ENCODE measurements around the gene NKX2-2. TPM values are rescaled to one million over a fixed set of nuclear protein-coding genes. Genes with fewer than 3 reads are reported as not detected.

Gene NKX2-2
- polyA plus RNA-seq, result not detected

DNA sequence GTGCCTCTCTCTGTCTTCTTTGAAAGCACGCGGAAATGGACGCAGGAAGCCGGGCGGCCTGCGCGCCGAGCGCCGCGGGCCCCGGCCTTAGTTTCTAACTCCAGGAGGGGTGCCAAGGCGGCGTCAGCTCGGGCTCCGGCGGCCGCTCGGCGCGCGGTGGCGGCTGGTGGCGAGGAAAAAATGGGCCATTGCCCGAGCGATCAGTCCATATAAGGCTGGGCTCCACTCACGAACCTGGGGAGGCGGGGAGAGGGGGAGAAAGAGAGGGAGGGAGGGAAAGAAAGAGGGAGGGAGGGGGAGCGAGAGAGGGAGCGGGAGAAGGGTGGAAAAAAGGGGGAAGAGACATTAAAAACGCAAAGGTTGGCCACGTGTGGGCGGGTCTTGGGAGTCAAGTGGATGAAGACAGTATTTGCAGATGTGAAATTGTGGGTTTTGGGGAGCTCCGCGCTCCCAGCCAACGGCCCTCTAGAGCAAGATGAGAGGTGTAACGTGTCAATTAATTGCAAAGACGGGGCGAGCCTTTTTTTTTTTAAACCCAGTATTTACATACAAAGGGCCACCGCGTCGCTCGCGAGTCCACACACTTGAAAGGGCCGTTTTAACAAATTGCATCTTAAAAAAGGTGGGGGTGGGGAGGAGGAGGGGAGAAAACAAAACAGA is at the start of gene NKX2-2:
NKX2-2 (minus strand) TSS at position 184 of the 660 bp plus-strand sequence. CDS start 395 bp downstream, outside the sequence.
- Mint-ChIP-seq H3K27ac (peak within 1 kb of the TSS in 2 of 3 donors; percentile 53 to 67), H3K4me1 (peaks cover 9 to 20% (median 11%) of the 10 kb centered on the region in 3 donors), H3K36me3 (no peaks in the 10 kb centered on the region)

DNA sequence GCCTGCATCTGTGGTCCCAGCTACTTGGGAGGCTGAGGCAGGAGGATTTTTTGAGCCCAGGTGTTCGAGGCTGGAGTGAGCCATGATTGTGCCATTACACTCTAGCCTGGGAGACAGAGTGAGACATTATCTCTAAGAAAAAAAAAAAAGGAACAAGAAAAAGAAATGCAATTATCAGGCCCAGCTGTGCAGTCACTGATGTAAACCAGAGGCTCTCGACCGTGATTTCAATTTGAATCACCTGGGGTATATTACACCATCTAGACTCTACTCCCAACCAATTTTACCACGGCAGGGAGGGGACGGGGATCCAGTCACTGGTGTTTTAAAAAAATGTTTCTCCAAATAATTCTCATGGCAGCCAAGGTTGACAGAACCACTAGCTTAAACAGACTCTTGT is 48.8 kb upstream of the NKX2-2 start:
- H3K27ac Mint-ChIP-seq, result no peak overlapping the region

More for the DNA sequence above, at the start of gene NKX2-2:
- Mint-ChIP-seq H3K4me3 (peak within 1 kb of the TSS; percentile 24 to 84 (median 50)), H3K9me3 (no peaks in the 10 kb centered on the region), H3K27me3 (peaks cover 64% of the 10 kb centered on the region)

DNA sequence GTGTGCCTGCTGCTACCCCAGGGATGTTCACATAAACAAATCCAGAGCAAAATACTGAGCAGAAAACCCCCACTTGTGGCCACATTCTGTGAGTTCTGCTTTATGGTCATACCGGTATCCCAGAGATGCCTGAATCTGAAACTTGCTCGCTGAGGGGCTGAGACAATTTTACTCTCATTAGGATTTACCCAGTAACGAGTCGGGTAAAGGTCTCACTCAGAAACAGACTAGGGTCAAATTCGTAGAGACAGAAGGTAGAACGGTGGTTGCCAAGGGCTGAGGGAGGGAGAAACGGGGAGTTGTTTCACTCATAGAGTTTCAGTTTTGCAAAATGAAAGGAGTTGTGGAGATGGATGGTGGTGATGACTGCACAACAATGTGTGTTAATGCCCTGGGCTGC is 45.4 kb upstream of the NKX2-2 start:
- peak overlapping the region in 1 of 4 donors; percentile 2 for H3K4me3 Mint-ChIP-seq
- H3K4me1 Mint-ChIP-seq, result no peaks in the 10 kb centered on the region
- no peak overlapping the region for H3K27ac Mint-ChIP-seq
- H3K36me3 Mint-ChIP-seq, result no peaks in the 10 kb centered on the region
- peaks cover 4% of the 10 kb centered on the region for H3K27me3 Mint-ChIP-seq
- peaks cover 0 to 4% (median 3%) of the 10 kb centered on the region in 3 donors for H3K9me3 Mint-ChIP-seq

More for the DNA sequence above, 48.8 kb upstream of the NKX2-2 start:
- Mint-ChIP-seq H3K36me3 (no peaks in the 10 kb centered on the region), H3K9me3 (peaks cover 0 to 4% (median 3%) of the 10 kb centered on the region in 3 donors), H3K27me3 (peaks cover 4% of the 10 kb centered on the region), H3K4me3 (no peak overlapping the region), H3K4me1 (no peaks in the 10 kb centered on the region)

DNA sequence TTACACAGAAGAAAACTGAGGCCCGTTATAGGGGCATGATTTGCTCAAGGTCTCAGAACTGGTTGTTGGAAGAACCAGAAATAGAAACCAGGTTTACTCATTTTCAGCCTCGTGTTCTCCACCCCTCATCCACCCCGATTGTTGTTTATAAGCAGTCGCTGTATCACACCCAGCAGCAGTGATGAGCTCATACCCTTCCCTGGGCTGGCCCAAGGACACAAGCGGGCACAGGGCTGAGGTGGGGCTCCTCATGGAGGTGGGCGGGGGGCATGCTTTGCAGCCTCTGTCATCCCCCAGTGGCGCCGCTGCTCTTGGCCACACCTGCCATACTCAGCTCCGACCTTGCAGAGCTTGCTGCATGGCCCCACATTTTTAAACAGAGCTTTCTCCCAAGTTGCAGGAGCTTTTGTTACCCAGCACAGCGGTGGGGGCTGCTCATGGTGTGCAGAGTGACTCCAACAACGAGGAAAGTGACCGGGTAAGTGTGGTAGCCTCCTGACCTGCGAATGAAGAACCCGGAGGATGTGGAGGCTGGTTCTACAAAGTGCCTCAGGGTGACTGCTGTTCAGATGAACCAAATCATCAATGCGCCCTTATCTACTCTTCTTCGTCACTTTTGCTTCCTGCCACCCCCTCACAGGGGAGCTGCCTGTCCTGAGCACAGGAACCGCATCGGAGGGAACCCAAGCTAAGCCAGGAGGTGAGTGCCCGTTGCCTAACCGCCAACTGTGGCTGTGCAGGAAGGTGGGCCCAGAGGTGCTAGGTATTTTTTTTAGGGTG is 43.6 kb upstream of the NKX2-2 start:
- Mint-ChIP-seq H3K36me3 (no peaks in the 10 kb centered on the region), H3K4me1 (no peaks in the 10 kb centered on the region), H3K27ac (peak overlapping the region in 1 of 3 donors; percentile 78)

DNA sequence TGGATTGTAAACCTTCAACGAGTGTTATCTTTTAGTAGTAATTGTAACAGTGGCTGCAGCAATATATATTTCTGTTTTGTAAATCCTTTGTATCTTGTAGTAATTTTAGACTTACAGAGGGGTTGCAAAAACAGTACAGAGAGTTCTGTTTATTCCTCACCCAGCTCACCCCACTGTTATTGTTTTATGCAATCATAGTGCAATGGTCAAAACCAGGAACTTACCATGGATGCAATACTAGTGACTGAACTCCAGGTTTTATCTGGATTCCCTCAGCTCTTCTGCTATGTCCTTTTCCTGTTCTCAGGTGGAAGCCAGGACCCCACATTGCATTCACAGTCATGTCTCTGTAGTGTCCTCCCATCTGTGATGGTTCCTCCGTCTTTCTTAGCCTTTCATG is 42.5 kb upstream of the NKX2-2 start:
- Mint-ChIP-seq H3K27me3 (peaks cover 3% of the 10 kb centered on the region), H3K36me3 (no peaks in the 10 kb centered on the region), H3K4me1 (no peaks in the 10 kb centered on the region), H3K9me3 (no peaks in the 10 kb centered on the region), H3K4me3 (no peak overlapping the region), H3K27ac (no peak overlapping the region)

More for the DNA sequence above, 43.6 kb upstream of the NKX2-2 start:
- Mint-ChIP-seq H3K4me3 (no peak overlapping the region), H3K9me3 (no peaks in the 10 kb centered on the region), H3K27me3 (peaks cover 3% of the 10 kb centered on the region)

DNA sequence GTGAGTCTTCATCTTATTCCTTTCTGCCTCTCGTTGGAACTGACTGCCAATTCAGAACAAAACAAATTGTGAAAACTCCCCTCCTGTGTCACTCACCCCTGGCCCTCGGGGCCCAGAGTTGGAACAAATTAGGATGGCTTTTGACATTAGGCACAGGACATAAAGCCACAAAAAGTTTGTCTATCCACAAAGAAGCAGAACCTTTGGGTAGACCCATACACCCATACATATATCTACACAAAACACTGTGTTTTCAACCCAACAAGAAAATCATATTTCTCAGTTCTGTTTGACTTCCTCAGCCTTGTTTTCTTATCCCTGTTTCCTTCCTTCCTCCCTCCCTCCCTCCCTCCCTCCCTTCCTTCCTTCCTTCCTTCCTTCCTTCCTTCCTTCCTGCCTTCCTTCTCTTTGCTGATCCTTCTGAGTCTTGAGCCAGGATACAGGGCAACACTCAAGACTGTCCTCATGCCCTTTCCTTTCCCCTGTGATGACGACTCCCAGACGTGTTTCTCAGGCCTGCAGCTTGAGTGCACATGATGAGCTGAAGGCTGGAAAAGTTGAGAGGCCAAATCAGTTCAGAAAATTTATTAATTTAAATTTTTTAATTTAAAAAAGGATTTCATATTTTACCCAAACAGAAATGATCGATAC is 41.7 kb upstream of the NKX2-2 start:
- no peaks in the 10 kb centered on the region for H3K36me3 Mint-ChIP-seq
- no peak overlapping the region for H3K27ac Mint-ChIP-seq
- H3K4me3 Mint-ChIP-seq, result no peak overlapping the region
- no peaks in the 10 kb centered on the region for H3K9me3 Mint-ChIP-seq
- H3K4me1 Mint-ChIP-seq, result no peaks in the 10 kb centered on the region
- peaks cover 3% of the 10 kb centered on the region for H3K27me3 Mint-ChIP-seq

DNA sequence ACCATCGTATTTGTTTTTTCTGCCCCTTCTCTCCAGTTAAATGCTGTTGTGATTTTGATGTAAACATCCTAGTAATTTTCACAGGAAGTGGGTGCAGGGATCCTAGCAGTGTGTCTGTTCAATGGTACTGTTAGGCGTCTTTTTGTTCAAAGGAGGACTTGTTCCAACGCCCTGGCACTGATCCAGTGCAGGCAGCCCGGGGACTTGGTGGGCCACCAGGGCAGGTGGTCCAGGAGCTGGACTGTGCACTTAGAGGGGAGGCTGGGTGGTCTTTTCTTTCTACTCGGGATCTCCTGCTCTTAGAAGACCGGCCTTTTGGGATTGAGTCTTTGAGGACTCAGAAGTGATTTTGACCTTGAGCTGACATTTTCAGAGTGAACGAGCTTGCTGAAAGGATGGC is 41.1 kb upstream of the NKX2-2 start:
- Mint-ChIP-seq H3K9me3 (no peaks in the 10 kb centered on the region), H3K36me3 (no peaks in the 10 kb centered on the region), H3K4me1 (no peaks in the 10 kb centered on the region), H3K27ac (peak overlapping the region in 1 of 3 donors; percentile 67), H3K27me3 (peaks cover 3% of the 10 kb centered on the region), H3K4me3 (no peak overlapping the region)

DNA sequence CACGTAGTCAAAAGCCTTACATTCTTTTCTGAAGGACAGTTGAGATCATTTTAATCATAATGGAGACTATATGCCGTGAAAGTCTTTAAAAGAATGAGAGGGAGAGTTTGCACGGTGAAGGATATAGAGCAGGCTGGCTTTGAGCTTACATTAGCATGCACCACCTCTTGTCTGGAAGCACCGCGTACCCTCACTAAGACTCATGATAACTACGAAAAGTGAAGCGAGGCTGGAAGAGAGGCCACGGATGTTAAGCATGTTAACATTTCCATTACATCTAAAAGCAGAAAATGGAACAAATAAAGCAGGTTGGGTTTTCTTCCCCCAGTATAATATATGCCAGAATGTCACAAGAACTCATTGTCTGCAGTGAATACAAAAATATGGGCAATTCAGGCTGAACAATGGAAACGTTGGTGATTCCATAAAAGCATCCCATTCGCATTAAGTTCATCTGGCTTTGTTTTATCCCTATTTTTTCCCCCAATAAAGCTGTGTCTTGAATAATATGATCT is 40.6 kb upstream of the NKX2-2 start:
- Mint-ChIP-seq H3K36me3 (no peaks in the 10 kb centered on the region), H3K27ac (no peak overlapping the region), H3K4me3 (no peak overlapping the region), H3K4me1 (no peaks in the 10 kb centered on the region), H3K27me3 (peaks cover 2% of the 10 kb centered on the region), H3K9me3 (no peaks in the 10 kb centered on the region)

DNA sequence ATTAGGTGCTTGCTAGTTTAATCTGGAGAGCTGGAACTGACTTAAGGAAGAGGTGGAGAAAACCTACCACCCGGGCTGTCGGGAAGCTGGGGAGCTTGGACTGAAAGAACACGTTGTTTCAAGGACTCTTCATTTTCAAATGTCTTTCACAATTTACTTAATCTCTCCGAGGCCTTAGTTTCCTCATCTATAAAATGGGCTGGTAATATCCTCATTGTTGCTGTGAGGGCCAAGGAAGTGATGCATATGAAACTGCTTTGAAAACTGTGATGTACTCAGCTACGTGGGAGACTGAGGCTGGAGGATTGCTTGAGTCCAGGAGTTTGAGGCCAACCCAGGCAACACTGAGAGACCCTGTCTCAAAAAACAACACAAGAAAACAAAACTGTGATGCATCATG is 36.7 kb upstream of the NKX2-2 start:
- Mint-ChIP-seq H3K4me1 (peaks cover 0 to 7% (median 0%) of the 10 kb centered on the region in 3 donors), H3K9me3 (peaks cover 0 to 3% (median 0%) of the 10 kb centered on the region in 3 donors), H3K4me3 (no peak overlapping the region), H3K36me3 (no peaks in the 10 kb centered on the region), H3K27ac (no peak overlapping the region), H3K27me3 (no peaks in the 10 kb centered on the region)

DNA sequence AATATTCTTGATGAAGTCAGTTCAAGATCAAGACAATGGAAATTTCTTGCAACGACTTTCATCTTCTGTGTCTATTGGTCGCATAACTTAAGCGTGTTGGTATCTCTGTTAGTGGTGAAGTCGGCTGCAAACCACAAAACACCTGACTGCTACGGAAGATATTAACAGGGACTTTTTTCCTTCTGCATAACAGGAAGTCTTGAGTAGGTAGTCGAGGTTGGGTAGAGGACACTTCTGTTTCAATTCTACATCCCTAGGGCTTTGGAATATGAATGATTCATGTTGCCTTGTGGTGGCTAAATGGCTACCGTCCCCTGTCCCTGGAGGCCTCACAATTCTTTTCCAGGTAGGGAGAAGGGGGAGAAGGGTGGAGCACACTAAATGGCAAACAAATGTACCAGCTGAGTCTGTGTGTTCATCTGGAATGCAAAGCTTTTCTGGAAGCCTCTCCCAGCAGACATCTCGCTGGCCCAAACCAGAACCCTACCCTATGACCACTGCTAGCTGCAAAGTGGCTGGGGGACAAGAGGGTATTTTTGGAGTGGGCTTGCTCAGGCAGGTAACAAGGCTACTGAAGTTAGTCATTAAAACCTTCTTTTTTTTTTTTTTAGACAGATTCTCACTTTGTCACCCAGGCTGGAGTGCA is 34.6 kb upstream of the NKX2-2 start:
- no peaks in the 10 kb centered on the region for H3K36me3 Mint-ChIP-seq
- peaks cover 0 to 7% (median 0%) of the 10 kb centered on the region in 3 donors for H3K4me1 Mint-ChIP-seq
- peak overlapping the region in 1 of 4 donors; percentile 67 for H3K4me3 Mint-ChIP-seq
- H3K27ac Mint-ChIP-seq, result peak overlapping the region in 1 of 3 donors; percentile 63
- H3K9me3 Mint-ChIP-seq, result peaks cover 0 to 3% (median 0%) of the 10 kb centered on the region in 3 donors
- H3K27me3 Mint-ChIP-seq, result no peaks in the 10 kb centered on the region

DNA sequence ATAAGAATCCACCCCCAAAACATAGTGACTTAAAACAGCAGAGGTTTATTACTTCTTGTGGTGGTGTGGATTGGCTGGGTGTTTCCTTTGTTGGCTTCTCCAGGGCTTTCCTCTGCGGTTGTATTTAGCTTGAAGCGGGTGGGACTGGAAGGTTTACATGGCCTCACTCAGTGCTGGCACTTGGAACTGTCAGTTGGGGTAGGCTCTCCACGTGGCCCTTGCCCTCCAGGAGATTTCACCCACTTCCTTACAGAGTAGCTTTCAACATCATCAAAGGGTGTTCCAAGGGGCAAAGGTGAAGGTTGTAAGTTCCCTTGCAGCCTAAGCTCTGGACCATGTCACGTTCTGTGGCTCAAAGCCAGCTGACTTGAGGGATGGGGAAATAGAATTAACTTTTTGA is 32.5 kb upstream of the NKX2-2 start:
- Mint-ChIP-seq H3K4me3 (no peak overlapping the region), H3K4me1 (peaks cover 0 to 7% (median 0%) of the 10 kb centered on the region in 3 donors), H3K27me3 (no peaks in the 10 kb centered on the region), H3K36me3 (no peaks in the 10 kb centered on the region), H3K27ac (no peak overlapping the region), H3K9me3 (peaks cover 0 to 3% (median 2%) of the 10 kb centered on the region in 3 donors)

DNA sequence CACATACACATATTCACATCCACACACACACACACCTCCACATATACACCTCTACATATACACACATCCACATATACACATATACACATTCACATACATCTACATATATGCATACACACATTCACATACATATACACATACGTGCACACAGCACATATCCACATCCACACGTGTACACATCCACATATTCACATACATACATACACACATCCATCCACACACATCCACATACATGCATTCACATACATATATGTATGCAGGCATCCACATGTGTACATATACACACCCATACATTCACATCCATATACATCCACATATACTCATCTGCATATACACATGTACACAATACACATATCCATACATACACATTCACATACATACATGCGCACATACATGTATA is 25.6 kb upstream of the NKX2-2 start:
- no peak overlapping the region for H3K4me3 Mint-ChIP-seq

DNA sequence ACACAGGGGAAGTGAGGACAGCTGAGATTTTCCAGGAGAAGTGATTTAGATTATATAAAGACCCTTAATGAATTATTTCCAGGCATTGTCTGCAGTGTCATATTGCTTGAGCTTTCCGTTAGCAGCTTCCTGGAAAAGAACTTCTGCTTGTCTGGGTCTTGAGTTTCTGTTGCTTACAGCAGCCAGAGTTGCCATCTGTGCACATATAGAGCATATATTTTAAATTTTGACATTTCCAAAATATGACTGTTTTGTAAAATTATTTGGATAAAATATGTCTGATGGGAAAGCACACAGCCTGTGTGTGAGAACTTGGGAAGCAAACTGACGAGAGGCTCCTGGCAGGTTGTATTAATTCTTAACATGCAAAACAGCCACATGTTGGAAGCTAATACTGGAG is 21.0 kb upstream of the NKX2-2 start:
- Mint-ChIP-seq H3K4me1 (no peaks in the 10 kb centered on the region), H3K9me3 (peaks cover 0 to 3% (median 2%) of the 10 kb centered on the region in 3 donors), H3K36me3 (no peaks in the 10 kb centered on the region), H3K4me3 (no peak overlapping the region), H3K27me3 (peaks cover 7% of the 10 kb centered on the region), H3K27ac (no peak overlapping the region)

More for the DNA sequence above, 25.6 kb upstream of the NKX2-2 start:
- Mint-ChIP-seq H3K9me3 (peaks cover 0 to 2% (median 0%) of the 10 kb centered on the region in 3 donors), H3K27me3 (peaks cover 9% of the 10 kb centered on the region), H3K4me1 (no peaks in the 10 kb centered on the region), H3K27ac (peak overlapping the region in 1 of 3 donors; percentile 5), H3K36me3 (no peaks in the 10 kb centered on the region)

DNA sequence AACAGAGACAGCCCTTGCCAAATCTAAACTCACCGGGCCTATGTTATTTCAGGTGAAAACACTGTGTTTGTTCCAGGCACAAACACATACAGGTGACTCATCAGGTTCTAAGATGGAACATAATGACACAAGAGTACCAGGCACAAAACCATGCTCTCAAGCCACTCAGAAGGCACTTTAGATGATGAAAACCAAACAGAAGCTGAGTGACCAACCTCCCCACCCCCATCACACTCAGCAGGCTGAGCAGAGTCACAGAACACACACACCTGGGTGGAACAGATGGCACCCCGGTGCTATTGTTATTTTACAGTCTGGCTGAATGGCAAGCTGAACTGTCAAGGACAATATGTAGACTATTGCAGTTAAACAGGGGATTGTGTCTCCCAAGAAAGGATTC is 20.6 kb upstream of the NKX2-2 start:
- no peak overlapping the region for H3K27ac Mint-ChIP-seq
- no peaks in the 10 kb centered on the region for H3K4me1 Mint-ChIP-seq
- no peak overlapping the region for H3K4me3 Mint-ChIP-seq

More for the DNA sequence above, 20.6 kb upstream of the NKX2-2 start:
- Mint-ChIP-seq H3K36me3 (no peaks in the 10 kb centered on the region), H3K9me3 (peaks cover 0 to 3% (median 2%) of the 10 kb centered on the region in 3 donors), H3K27me3 (peaks cover 7% of the 10 kb centered on the region)

Data from IgD-negative memory B cell (primary cell).